Astrocyte of the hippocampus (primary cell): ENCODE data around the gene C2orf76.
A peak's percentile ranks its signal among the peaks of the same experiment; 100 is the strongest.
"Not testable (repeated sequence)": the region's sequence is repeated elsewhere in the genome, so short reads cannot be mapped to it uniquely, and the experiment has no call there.

Experiments used
- DNase-seq: peaks from one replicate; pipeline ENCODE4 v3.0.0; 2011; ENCODE audit warnings: low read depth, low spot score

C2orf76 gene

DNA sequence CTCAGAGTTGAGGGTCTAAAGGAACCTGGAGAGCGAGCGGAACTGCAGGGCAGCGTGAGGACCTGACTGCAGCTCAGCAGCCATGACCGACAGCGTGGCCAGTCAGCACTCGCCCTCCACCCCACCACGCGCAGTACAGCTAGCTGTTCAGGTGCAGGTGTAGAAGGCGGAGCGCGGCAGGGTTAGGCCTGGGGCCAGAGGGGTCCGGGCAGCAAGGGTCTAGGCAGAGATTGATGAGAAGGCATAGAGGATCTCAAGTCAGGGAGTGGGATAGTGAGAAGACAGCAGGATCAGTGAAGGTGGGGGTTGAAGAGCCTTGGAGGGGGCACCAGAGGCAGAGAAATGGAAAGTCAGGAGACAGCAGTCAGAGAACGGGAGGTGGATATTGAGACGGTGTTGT lies 72.0 kb downstream of the C2orf76 start:
- DNase-seq, result no peak

DNA sequence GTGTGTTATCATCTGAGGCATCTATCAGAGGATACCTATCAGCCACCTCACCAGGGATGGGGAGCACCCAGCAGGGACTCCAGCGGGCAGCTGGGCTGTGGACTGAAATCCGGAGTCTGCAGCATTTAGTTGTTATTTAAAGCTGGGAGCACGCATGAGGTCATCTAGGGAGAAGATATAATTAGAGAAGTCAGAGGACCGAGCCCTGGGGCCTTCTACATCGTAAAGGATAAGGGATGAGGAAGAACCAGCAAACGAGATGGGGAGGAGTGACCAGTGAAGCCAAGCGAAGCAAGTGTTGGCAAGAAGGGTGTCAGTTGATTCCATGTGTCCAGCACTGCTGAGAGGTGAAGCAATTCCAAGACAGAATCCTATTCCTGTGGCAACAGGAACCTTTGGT lies 72.7 kb downstream of the C2orf76 start:
- DNase-seq, result no peak

DNA sequence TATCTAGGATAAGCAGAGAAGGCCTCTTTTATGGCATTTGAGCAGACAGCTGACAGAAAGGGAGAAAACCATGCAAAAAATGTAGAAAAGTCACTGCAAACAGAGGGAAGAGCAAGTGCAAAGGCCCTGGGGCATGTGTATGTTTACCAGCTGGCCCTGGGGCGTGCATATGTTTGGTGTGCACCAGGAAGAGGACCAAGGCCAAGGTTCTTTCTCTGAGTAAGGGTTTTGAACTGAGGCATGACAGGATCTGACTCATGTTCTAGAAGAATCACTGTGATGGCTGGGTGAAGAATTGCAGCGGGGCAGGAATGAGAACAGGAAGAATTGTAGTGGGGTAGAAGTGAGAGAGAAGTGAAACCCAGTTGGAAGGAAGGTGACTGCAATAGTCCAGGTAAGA lies 73.4 kb downstream of the C2orf76 start:
- DNase-seq, result no peak

DNA sequence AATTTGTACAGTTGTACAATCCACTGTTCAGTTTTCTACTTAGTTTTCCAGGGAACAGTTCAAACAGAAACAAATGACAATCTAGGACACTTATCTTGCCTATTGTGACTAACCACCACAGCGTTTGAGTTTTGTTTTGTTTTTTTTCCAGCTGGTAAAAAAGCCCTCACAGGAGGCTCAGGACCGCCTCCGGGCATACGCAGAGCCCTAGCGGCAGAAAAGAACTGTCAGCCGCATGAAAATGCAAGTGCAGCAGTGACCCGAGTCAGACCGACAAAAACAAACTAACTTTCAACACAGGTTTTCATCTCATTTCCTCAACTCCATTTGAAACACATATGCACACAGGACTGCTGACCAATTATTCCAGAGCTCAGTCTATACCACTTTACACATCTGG lies 74.4 kb downstream of the C2orf76 start:
- peak; percentile 77 for DNase-seq

DNA sequence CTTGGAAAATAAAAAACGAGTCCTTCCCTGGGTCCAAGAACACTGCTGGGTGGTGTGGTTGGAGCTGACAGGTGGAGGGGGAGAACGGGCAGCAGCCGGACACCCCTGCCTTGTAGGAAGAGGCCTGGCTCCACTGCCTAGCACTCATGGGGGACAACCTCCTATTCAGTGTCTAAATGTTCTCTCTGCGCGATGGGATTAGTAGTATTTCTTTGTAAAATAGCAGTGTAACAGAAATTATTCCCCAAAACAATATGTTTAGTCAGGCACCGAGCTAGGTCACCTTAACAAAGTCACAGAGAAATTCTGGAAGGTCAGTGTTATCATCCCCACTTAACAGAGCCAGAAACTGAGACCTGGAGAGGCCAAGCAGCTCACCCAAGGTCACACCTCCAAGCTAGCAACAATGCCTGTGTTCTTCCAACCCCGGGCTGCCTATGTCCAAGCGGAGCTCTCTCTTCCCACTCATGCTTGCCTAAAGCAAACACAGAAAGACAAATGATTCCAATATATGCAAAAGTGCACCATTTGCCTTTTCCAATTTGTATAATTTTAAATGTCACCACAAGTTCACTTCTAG lies 75.0 kb downstream of the C2orf76 start:
- no peak for DNase-seq

DNA sequence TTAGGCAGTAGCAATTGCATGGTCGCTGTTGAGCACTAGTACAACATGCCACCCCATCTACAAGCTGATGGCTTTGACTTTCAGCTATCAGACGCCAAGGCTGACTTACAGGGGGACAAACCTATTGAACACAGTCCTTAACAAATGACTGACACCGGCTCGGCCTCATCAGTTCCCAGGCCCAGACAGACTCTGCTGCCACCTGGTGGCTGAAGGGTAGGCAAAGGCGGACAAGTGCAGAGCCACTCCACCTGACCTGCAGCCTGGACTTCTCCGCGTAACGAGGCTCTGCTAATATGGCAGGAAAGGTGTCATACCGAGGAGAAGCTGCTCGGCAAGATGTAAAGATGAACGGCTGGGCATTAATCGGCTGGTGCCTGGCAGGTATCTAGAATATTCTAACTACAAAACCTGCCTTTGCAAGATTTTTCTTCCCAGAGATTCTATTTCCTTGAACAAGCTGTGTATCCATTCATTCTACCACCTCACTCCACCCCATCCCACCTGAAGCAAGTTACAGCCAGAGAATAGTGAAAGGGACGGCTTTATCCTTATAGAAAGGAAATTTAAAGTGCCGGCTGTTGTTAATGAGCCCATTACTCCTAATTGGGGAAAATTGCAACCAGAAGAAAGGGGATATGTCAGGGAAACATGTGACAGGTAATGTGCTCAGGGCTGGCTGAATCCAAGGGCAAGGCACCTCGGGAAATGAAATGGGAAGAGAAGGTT lies 75.6 kb downstream of the C2orf76 start:
- peak; percentile 69 for DNase-seq

DNA sequence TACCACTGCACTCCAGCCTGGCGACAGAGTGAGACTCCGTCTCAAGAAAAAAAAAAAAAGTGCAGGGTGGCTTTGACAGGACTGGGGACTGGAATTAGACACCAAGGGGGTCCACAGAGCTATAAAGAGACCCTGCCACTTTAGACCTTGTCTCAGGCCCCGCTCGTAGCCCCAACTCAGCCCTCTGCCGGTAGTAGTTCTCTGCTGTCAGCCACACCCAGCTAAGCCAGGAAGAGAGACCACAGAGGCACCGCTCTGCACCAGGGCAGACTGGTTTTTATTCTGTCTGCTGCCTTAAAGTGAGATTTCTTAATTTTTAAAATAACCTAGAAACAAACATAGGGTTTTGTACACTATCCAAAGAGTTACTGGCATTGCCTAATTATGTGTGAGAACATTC lies 77.0 kb downstream of the C2orf76 start:
- DNase-seq, result no peak

DNA sequence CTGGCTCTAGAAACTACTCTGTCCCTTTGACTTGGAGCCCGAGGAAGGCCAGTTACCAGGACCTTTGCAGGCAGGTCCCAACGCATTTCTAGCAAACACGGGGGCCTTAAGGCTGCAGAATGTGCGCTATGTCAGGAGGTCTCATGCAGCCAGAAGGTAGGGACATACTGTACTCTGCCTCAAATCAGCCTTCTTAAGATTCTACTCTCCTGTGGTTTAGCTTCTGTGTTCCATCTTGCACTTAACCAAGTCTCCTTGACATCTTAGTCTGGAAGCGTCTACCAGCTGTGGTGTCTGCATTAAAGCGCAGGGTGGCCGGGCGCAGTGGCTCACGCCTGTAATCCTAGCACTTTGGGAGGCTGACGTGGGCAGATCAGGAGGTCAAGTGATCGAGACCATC lies 77.5 kb downstream of the C2orf76 start:
- DNase-seq, result peak; percentile 62

DNA sequence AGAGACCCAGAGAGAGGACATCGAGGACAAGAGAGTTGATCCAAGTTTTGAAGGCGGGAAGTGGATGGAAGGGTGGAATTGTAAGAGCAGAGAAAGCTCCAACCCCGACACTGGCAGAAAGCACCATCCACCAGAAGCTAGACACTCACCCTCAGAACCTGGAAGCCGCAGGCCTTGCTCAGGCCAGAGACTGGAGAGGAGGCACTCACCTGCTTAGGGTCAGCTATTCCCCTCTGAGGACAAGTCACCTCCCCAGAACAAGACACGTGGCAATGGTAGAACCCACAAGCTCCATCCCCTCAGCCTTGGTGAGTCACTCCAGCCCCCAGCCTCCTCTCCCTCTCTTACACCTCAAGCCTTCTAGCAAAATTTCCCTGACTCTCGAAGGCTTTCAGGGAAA lies 78.1 kb downstream of the C2orf76 start:
- DNase-seq, result no peak

DNA sequence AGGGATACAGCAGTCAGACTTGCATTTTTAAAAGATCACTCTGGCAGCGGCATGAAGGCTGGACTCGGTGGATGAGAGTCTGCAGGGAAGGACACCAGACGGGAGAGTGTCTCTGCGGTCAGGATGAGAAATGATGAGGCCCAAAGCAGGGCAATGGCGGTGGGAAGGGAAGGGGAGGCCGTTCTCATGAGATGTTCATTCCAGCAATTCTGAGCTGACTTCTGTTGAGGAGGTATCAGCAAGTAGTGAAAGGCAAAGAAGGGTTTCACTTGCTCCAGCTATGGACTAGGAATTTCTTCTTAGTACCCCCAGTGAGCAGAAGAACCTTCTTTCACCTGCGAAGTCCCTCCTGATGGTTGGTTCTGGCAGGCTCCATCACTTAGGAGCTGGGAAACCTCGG lies 80.0 kb downstream of the C2orf76 start:
- no peak for DNase-seq

DNA sequence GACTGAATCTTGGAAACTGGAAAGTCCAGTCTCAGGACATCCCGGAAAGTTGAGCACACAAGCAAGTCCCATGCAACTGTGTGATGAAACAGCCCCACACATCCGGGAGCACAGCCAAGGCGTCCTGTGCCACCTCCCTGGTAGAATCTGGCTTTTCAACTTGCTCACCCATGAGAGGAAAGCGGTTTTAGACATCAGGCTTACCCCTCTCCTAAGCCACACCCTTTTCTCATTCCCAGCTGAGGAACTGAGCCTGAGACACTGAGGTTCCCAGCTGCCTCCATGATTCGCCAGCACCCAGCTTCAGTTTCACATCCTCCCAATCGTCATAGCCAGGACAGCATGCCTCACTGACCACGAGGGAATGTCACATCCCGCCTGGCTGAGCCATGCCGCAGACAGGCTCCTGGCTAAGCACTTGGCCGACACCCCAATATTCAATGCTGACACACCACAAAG lies 82.7 kb downstream of the C2orf76 start:
- peak; percentile 92 for DNase-seq

DNA sequence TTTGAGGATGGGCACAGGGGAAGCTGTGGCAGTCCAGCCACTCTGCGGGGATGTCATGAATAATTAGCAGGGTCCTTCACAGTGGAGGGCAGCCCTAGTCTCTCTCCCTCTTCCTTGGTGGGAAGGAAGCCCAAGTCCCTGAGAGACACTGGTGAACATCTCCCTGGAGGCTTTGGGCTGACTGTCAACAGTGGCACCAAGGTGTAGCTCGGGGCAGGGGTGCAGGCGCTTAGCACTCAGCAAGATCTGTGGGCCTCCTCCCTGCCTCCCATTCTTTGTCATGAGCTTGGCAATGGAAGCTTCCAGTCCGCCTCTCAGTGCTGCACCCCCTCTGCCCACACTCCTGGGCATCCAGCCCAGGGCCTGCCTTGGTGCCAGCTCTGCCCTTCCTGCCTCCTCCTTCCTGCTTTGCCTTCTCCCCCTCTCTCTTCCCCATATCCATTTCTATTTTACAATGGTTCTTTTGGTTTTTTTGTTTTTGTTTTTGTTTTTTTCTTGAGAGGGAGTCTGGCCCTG lies 83.6 kb downstream of the C2orf76 start:
- peak; percentile 70 for DNase-seq

DNA sequence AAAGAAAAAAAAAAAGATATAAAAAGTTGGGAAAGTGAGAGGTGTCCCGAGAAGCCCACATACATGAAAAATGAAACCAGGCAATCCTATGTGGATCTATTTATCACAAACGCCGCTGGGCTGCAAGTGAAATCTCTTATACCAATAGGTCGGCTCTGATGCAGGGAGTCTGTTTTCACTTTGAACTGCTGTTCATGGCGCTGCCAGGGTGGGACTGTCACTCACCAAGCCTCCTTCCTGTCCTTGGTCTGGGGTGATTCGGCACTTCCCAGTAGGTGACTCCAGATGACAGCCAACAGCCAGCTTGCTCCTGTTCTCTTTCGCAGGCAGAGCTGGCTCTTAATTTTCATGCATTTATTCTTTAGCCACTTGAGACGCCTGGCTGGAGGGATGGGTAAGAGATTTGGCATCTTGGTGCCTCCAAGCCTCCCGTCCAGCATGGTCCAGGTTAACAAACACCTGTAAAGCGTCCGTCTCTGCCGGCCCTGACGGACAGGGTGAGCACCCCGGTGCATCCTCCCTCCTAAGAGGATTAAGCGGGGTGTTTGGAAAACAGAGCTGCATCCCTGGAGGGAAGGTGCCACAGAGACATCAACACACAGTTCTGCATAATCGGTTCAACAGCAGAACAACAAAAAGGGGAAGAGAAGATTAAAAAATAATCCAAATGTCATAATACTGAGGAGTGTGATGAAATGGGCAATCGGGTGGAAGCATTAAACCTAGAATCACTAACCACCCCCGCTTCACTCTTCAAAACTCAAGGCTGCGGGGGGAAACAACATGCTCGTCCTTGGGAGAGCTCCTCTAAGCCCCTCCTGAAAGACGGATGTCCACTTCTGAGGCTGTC lies 84.3 kb downstream of the C2orf76 start:
- no peak for DNase-seq

DNA sequence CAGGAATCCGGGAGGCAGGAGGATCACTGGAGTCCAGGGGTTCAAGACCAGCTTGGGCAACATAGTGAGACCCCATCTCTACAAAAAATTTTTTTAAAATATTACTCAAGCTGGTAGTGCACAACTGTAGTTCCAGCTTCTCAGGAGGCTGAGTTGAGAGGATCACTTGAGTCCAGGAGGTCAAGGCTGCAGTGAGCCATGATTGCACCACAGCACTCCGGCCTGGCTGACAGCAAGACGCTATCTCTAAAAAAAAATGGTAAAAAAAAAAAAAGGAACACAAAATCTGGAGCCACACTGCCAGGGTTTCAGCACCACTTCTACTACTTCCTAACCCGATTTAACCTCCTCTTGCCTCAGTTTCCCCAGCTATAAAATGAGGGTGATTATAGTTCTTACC lies 86.0 kb downstream of the C2orf76 start:
- DNase-seq, result no peak

DNA sequence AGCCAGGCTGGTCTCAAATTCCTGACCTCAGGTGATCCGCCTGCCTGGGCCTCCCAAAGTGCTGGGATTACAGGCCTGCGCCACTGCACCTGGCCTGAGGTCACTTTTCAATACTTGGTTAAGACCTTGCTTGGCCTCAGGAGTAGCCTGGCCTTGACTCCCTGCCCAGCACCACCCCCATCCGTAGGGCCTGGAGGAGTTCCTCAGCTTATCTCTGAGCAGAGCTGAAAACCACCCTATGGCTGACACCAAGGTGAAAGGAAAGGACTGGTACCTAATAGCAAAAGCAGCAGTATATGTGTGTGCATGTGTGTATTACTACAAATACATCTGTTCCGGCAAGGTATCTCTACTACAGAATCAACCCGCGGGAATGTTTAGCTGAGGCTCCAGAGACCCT lies 87.0 kb downstream of the C2orf76 start:
- DNase-seq, result no peak

DNA sequence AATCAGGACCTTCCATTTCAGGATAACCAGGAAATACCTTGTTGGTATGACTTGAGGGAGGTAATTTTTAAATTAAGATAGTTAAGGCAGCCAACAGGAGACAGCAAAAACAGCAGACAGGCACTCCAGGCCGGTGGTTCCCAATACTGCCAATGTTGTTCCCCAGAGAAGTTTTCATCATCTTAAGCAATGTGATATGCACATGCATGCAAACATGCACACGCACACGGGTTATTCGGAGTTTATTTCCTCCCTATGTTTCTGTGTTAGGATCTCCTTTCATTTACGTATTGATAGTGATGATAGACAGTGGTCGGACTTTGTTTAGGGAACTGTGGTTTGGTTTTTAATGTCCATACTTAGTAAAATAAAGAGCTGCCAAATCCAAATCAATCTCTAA lies 87.7 kb downstream of the C2orf76 start:
- no peak for DNase-seq

DNA sequence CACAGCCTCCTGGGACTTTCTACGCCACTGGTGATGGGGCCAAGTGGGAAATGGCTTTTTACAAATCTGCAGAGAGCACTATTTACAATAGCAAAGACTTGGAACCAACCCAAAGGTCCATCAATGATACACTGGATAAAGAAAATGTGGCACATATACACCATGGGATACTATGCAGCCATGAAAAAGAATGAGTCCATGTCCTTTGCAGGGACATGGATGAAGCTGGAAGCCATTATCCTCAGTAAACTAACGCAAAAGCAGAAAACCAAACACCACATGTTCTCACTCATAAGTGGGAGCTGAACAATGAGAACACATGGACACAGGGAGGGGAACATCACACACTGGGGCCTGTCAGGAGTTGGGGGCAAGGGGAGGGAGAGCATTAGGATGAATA lies 88.2 kb downstream of the C2orf76 start:
- DNase-seq, result not testable (repeated sequence)

DNA sequence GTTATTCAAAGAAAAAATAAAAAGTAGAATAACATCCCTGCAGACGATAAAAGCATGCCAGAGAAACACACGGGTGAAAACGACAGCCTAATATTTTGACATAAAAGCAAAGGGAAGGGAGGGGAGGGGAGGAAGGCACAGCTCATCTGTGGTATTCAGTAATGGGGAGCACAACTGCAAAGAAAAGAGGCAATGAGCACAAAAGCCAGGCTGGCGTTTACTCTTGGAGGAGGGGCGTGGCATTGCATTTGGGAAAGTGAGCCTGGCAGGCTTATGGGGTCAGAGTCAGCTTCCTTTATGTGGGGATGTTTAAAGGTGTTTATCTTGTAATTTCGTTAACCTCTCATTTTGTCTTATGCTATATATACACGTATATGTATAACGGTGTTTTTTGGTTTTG lies 89.8 kb downstream of the C2orf76 start:
- no peak for DNase-seq

DNA sequence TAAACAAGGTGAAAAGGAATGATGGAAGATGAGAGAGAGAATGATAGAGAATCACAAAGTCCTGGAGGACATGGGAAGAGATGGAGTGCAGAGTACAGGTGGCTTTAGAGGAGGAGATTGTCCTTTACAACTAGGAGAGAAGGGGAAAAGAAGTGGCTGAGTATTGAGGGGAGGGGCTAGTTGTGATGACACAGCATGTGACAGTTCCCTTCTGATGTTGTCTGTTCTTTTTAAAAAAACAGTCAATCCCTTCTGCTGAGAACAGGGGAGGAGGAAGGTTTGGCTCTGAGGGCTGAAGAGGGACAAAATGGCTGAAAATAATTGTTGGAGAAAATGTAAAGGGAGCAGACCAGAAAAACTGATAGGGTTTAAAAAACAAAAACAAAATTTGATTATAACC lies 99.0 kb downstream of the C2orf76 start:
- no peak for DNase-seq

DNA sequence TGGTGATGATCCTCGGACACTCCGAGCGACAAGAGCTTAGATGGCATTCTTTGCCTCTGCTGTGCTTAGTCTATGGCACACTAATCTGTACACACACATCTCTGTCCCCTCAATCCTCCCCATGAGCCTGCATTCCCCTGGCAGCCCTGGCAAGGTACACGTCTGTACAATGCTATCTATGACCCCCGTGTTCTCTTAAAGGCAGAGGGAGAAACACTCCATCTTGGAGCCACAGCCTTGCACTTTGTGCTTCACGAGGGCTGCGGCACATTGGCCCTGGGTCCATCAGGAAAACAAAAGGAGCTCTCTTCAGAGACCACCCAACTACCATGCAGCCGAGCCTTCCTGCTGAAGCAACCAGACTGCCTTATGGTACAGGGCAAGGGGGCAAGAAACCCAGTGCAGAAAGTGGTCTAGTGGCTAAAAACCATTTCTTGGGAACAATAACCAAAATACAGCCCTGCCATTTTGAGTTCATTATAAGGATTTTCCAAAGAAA lies 100.5 kb downstream of the C2orf76 start:
- DNase-seq, result no peak

DNA sequence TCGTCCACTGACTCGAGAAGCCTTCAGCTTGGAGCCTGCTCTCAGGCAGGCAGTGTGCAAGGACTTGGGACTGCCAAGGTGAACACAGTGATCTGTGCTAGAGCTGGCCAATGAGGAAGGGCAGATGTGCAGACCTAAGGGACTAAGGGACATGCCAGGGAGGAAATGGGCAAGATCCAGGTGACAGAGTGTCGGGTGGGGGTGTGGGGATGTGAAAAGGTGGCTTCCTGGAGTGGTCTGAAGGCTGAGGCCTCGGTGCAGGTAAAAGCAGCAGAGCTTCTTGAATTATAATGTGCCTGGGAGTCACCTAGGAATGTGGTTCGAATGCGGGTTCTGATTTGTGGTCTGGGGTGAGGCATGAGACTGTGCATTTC lies 101.0 kb downstream of the C2orf76 start:
- no peak for DNase-seq
